ENCODE results near the gene CDC42BPB.

DNA sequence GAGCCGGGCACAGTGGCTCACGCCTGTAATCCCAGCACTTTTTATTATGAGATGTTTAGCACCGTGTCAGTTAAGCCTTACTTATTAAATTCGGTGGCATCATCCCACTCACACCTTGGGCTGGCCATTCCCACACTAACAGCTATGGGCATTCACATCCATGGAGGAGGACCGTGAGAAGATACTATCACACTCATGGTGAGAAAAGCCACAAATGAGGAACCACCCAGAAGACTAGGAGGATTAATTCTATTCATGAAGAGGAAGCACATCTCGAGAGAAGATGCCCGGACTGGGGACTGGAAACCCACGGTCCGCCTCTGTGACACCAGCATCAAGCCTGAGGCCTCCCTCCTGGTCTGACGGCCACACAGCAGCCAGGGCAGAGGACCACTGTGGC, 4.9 kb downstream of the CDC42BPB start:
- TF ChIP-seq, protein P1, sequence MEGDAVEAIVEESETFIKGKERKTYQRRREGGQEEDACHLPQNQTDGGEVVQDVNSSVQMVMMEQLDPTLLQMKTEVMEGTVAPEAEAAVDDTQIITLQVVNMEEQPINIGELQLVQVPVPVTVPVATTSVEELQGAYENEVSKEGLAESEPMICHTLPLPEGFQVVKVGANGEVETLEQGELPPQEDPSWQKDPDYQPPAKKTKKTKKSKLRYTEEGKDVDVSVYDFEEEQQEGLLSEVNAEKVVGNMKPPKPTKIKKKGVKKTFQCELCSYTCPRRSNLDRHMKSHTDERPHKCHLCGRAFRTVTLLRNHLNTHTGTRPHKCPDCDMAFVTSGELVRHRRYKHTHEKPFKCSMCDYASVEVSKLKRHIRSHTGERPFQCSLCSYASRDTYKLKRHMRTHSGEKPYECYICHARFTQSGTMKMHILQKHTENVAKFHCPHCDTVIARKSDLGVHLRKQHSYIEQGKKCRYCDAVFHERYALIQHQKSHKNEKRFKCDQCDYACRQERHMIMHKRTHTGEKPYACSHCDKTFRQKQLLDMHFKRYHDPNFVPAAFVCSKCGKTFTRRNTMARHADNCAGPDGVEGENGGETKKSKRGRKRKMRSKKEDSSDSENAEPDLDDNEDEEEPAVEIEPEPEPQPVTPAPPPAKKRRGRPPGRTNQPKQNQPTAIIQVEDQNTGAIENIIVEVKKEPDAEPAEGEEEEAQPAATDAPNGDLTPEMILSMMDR (IDR thresholded peaks at IDR 0.05) = no peak
- TF ChIP-seq POLR2A (IDR thresholded peaks at IDR 0.05; ENCODE audit: low read depth) = no peak

Measured in esophagus muscularis mucosa (tissue), 3 donors.